ENCODE data around the gene FAM131C.

The FAM131C gene

GRCh38 chr1:16075337-16076030 is 2.0 kb upstream of the FAM131C start:
- in situ Hi-C loops (cut with MboI; ENCODE audit: low pct_unique_long_range_greater_than_20kb, low sequenced_read_pairs, unreplicated experiment) = no loop called here
- no peak for DNase-seq (ENCODE audit: low spot score)
- TF ChIP-seq, protein P1, sequence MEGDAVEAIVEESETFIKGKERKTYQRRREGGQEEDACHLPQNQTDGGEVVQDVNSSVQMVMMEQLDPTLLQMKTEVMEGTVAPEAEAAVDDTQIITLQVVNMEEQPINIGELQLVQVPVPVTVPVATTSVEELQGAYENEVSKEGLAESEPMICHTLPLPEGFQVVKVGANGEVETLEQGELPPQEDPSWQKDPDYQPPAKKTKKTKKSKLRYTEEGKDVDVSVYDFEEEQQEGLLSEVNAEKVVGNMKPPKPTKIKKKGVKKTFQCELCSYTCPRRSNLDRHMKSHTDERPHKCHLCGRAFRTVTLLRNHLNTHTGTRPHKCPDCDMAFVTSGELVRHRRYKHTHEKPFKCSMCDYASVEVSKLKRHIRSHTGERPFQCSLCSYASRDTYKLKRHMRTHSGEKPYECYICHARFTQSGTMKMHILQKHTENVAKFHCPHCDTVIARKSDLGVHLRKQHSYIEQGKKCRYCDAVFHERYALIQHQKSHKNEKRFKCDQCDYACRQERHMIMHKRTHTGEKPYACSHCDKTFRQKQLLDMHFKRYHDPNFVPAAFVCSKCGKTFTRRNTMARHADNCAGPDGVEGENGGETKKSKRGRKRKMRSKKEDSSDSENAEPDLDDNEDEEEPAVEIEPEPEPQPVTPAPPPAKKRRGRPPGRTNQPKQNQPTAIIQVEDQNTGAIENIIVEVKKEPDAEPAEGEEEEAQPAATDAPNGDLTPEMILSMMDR (IDR thresholded peaks at IDR 0.05; ENCODE audit: extremely low read depth, insufficient read depth, missing control alignments) = no peak

GRCh38 chr1:16074217-16074616 is 766 bp upstream of the FAM131C start:
- DNase-seq (ENCODE audit: low spot score) = no peak
- in situ Hi-C loops (cut with MboI; ENCODE audit: low pct_unique_long_range_greater_than_20kb, low sequenced_read_pairs, unreplicated experiment) = no loop called here
- TF ChIP-seq, protein P1 (IDR thresholded peaks at IDR 0.05; ENCODE audit: extremely low read depth, insufficient read depth, missing control alignments) = no peak

DNA sequence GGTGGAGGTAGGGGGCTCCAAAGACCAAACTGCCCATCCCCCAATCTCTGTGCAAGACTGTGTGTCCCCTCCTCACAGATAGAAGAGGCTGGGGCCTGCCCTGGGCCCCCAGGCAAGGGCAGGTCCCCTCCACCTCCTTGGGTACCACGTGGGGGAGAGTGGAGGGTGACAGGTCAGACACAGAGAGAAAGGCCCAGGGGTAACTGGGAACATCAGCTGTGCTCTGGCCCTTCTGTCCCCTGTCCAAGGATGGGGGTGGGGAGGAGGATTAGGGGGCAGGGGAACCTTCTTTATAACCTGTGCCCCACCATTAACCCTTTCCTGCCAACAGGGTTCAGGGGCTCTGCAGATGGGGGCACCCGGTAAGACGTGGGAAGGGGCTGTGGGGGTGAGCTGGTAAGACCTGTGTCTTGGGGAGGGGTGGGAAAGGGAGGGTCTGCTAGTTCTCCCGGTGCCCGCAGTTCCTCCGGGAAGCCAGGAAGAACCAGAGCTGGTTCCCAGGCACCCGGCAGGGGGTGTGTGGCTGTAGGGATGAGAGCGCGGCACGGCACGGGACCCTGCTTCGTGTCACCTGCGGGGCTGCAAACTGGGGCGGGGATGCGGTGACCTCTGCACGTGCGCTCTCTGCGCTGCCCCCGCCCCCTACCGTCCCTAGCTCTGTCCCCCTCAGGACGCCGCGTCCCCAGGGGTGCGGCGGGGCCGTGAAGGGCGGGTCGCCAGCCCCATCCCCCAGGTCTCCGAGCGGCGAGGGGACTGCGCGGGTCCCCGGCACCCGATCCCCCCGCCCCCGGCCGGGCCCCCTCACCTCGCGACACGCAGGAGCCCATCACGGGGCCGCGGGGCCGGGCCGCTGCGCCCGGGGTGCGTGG is 601 bp downstream of the FAM131C start:
- in situ Hi-C loops (cut with MboI; ENCODE audit: low pct_unique_long_range_greater_than_20kb, low sequenced_read_pairs, unreplicated experiment) = no loop called here
- no peak for DNase-seq (ENCODE audit: low spot score)
- TF ChIP-seq, protein P1 (IDR thresholded peaks at IDR 0.05; ENCODE audit: extremely low read depth, insufficient read depth, missing control alignments) = no peak

- TF ChIP-seq, protein P1 (IDR thresholded peaks at IDR 0.05; ENCODE audit: extremely low read depth, insufficient read depth, missing control alignments) = no peak
- DNase-seq (ENCODE audit: low spot score) = no peak
- in situ Hi-C loops (cut with MboI; ENCODE audit: low pct_unique_long_range_greater_than_20kb, low sequenced_read_pairs, unreplicated experiment) = no loop called here
These were observed 1.4 kb downstream of the FAM131C start for GRCh38 chr1:16072095-16072494.

- DNase-seq (ENCODE audit: low spot score) = no peak
- TF ChIP-seq, protein P1 (IDR thresholded peaks at IDR 0.05; ENCODE audit: extremely low read depth, insufficient read depth, missing control alignments) = no peak
- in situ Hi-C loops (cut with MboI; ENCODE audit: low pct_unique_long_range_greater_than_20kb, low sequenced_read_pairs, unreplicated experiment) = no loop called here
These were observed 1.8 kb downstream of the FAM131C start for GRCh38 chr1:16071614-16072013.

GRCh38 chr1:16070640-16071355 is 2.7 kb downstream of the FAM131C start:
- in situ Hi-C loops (cut with MboI; ENCODE audit: low pct_unique_long_range_greater_than_20kb, low sequenced_read_pairs, unreplicated experiment) = no loop called here
- no peak for DNase-seq (ENCODE audit: low spot score)
- TF ChIP-seq, protein P1 (IDR thresholded peaks at IDR 0.05; ENCODE audit: extremely low read depth, insufficient read depth, missing control alignments) = no peak

All from GM13977 (cell line).